ENCODE results near the gene ADAMTS4.
A peak's percentile ranks its signal among the peaks of the same experiment; 100 is the strongest.

ADAMTS4 gene

GRCh38 chr1:161164901-161165610 is 33.8 kb downstream of the ADAMTS4 start:
- no peak for DNase-seq (ENCODE audit: low read depth)
- peak overlapping the region; percentile 89 for H3K4me3 ChIP-seq (ENCODE audit: low read depth, low read length)

GRCh38 chr1:161163793-161164192 is 35.1 kb downstream of the ADAMTS4 start:
- no peak overlapping the region for H3K4me3 ChIP-seq (ENCODE audit: low read depth, low read length)
- no peak for DNase-seq (ENCODE audit: low read depth)
- TF ChIP-seq CTCF (IDR thresholded peaks at IDR 0.05; ENCODE audit: control insufficient read depth, extremely low read depth, insufficient read depth), result no peak

More at GRCh38 chr1:161164901-161165610, 33.8 kb downstream of the ADAMTS4 start:
- no peak for TF ChIP-seq CTCF (IDR thresholded peaks at IDR 0.05; ENCODE audit: control insufficient read depth, extremely low read depth, insufficient read depth)

- DNase-seq (ENCODE audit: low read depth), result no peak
- TF ChIP-seq CTCF (IDR thresholded peaks at IDR 0.05; ENCODE audit: control insufficient read depth, extremely low read depth, insufficient read depth), result no peak
- H3K4me3 ChIP-seq (ENCODE audit: low read depth, low read length), result no peak overlapping the region
Measured at GRCh38 chr1:161162806-161163205, 36.0 kb downstream of the ADAMTS4 start.

GRCh38 chr1:161162052-161162451 is 36.8 kb downstream of the ADAMTS4 start:
- no peak for TF ChIP-seq CTCF (IDR thresholded peaks at IDR 0.05; ENCODE audit: control insufficient read depth, extremely low read depth, insufficient read depth)
- no peak for DNase-seq (ENCODE audit: low read depth)
- no peak overlapping the region for H3K4me3 ChIP-seq (ENCODE audit: low read depth, low read length)

GRCh38 chr1:161161652-161162051 is 37.2 kb downstream of the ADAMTS4 start:
- DNase-seq (ENCODE audit: low read depth), result no peak
- H3K4me3 ChIP-seq (ENCODE audit: low read depth, low read length), result no peak overlapping the region
- no peak for TF ChIP-seq CTCF (IDR thresholded peaks at IDR 0.05; ENCODE audit: control insufficient read depth, extremely low read depth, insufficient read depth)

GRCh38 chr1:161160671-161161145 is 38.1 kb downstream of the ADAMTS4 start:
- no peak for TF ChIP-seq CTCF (IDR thresholded peaks at IDR 0.05; ENCODE audit: control insufficient read depth, extremely low read depth, insufficient read depth)
- H3K4me3 ChIP-seq (ENCODE audit: low read depth, low read length), result no peak overlapping the region
- DNase-seq (ENCODE audit: low read depth), result no peak

- no peak for TF ChIP-seq CTCF (IDR thresholded peaks at IDR 0.05; ENCODE audit: control insufficient read depth, extremely low read depth, insufficient read depth)
- no peak for DNase-seq (ENCODE audit: low read depth)
- peak overlapping the region; percentile 93 for H3K4me3 ChIP-seq (ENCODE audit: low read depth, low read length)
Measured at GRCh38 chr1:161159913-161160243, 39.0 kb downstream of the ADAMTS4 start.

Data from LNCaP clone FGC (cell line).